H9 (cell line): ENCODE results near the gene FASTK. TPM values are rescaled to one million over a fixed set of nuclear protein-coding genes. Genes with fewer than 3 reads are reported as not detected.

Experiments
- DNase-seq: peaks from one replicate; pipeline ENCODE4 v3.0.0-alpha.2; 2017
- H2AFZ ChIP-seq: one replicate; pipeline ENCODE4 v1.6.1; 2013; ENCODE audit warnings: mild to moderate bottlenecking, low read length, control low read depth, moderate library complexity
- H2AK5ac ChIP-seq: 2 replicates; pipeline ENCODE4 v1.6.1; 2013; ENCODE audit warnings: low read length, control low read depth, mixed read lengths; ENCODE audit not compliant: insufficient read length
- H2BK120ac ChIP-seq: one replicate; pipeline ENCODE4 v1.6.1; 2013; ENCODE audit warnings: low read depth, mild to moderate bottlenecking, low read length, control low read depth, inconsistent platforms; ENCODE audit not compliant: poor library complexity, severe bottlenecking
- H2BK12ac ChIP-seq: 2 replicates; pipeline ENCODE4 v1.6.1; 2013; ENCODE audit warnings: low read length, control low read depth, mixed read lengths, low read depth; ENCODE audit not compliant: insufficient read length
- H2BK15ac ChIP-seq: 2 replicates; pipeline ENCODE4 v1.6.1; 2013; ENCODE audit warnings: low read depth, low read length, control low read depth
- H2BK20ac ChIP-seq: one replicate; pipeline ENCODE4 v1.6.1; 2013; ENCODE audit warnings: low read depth, mild to moderate bottlenecking, low read length, control low read depth, inconsistent platforms; ENCODE audit not compliant: poor library complexity, severe bottlenecking
- H2BK5ac ChIP-seq: 2 replicates; pipeline ENCODE4 v1.6.1; 2013; ENCODE audit warnings: low read length, control low read depth, mixed read lengths; ENCODE audit not compliant: insufficient read length
- H3K14ac ChIP-seq: 2 replicates; pipeline ENCODE4 v1.6.1; 2013; ENCODE audit warnings: low read length, control low read depth; ENCODE audit not compliant: insufficient read depth
- H3K18ac ChIP-seq: 2 replicates; pipeline ENCODE4 v1.6.1; 2013; ENCODE audit warnings: low read depth, mild to moderate bottlenecking, mixed read lengths, low read length, control low read depth; ENCODE audit not compliant: insufficient read length
- H3K23ac ChIP-seq: 2 replicates; pipeline ENCODE4 v1.6.1; 2013; ENCODE audit warnings: low read length, control low read depth, mixed read lengths, low read depth; ENCODE audit not compliant: insufficient read length
- H3K23me2 ChIP-seq: 2 replicates; pipeline ENCODE4 v1.6.1; 2013; ENCODE audit warnings: low read depth, mild to moderate bottlenecking, mixed read lengths, low read length, control low read depth; ENCODE audit not compliant: insufficient read length, poor library complexity, severe bottlenecking
- H3K27ac ChIP-seq: 2 replicates; pipeline ENCODE4 v1.5.1; 2013; ENCODE audit warnings: low read length, control low read depth, mixed read lengths, low read depth; ENCODE audit not compliant: insufficient read length
- H3K27me3 ChIP-seq: 2 replicates; pipeline ENCODE4 v1.6.1; 2013; ENCODE audit warnings: low read length, control low read depth, inconsistent platforms; ENCODE audit not compliant: insufficient read depth
- H3K4ac ChIP-seq: 2 replicates; pipeline ENCODE4 v1.6.1; 2013; ENCODE audit warnings: low read depth, mild to moderate bottlenecking, control low read depth, inconsistent platforms, low read length, moderate library complexity
- H3K4me1 ChIP-seq: 2 replicates; pipeline ENCODE4 v1.6.1; 2013; ENCODE audit warnings: low read length, control low read depth, inconsistent platforms; ENCODE audit not compliant: insufficient read depth
- H3K4me2 ChIP-seq: 2 replicates; pipeline ENCODE4 v1.6.1; 2013; ENCODE audit warnings: low read length, control low read depth, mixed read lengths; ENCODE audit not compliant: insufficient read length, insufficient read depth
- H3K56ac ChIP-seq: 2 replicates; pipeline ENCODE4 v1.6.1; 2013; ENCODE audit warnings: low read depth, mild to moderate bottlenecking, mixed read lengths, low read length, control low read depth; ENCODE audit not compliant: insufficient read length
- H3K79me1 ChIP-seq: 2 replicates; pipeline ENCODE4 v1.6.1; 2013; ENCODE audit warnings: low read depth, mild to moderate bottlenecking, moderate library complexity, low read length, control low read depth, inconsistent platforms; ENCODE audit not compliant: insufficient read depth, poor library complexity, severe bottlenecking
- H3K79me2 ChIP-seq: 2 replicates; pipeline ENCODE4 v1.6.1; 2013; ENCODE audit warnings: low read length, control low read depth, inconsistent platforms; ENCODE audit not compliant: insufficient read depth
- H3K9ac ChIP-seq: 2 replicates; pipeline ENCODE4 v1.6.1; 2013; ENCODE audit warnings: low read length, control low read depth, mixed read lengths; ENCODE audit not compliant: insufficient read length; ENCODE audit errors: extremely low read depth
- H3K9me3 ChIP-seq: one replicate; pipeline ENCODE4 v1.6.1; 2013; ENCODE audit warnings: low read depth, low read length, inconsistent platforms; ENCODE audit not compliant: control insufficient read depth
- H3T11ph ChIP-seq: one replicate; pipeline ENCODE4 v1.6.1; 2013; ENCODE audit warnings: mild to moderate bottlenecking, low read length, control low read depth, inconsistent platforms
- H4K20me1 ChIP-seq: one replicate; pipeline ENCODE4 v1.6.1; 2013; ENCODE audit not compliant: control insufficient read depth, insufficient read length, insufficient read depth
- H4K5ac ChIP-seq: 2 replicates; pipeline ENCODE4 v1.6.1; 2013; ENCODE audit warnings: low read depth, mild to moderate bottlenecking, mixed read lengths, low read length, control low read depth; ENCODE audit not compliant: insufficient read length
- H4K8ac ChIP-seq: replicated peaks from 2 replicates; pipeline ENCODE4 v1.6.1; 2013; ENCODE audit warnings: low read length, control low read depth, mixed read lengths, low read depth; ENCODE audit not compliant: insufficient read length
- H4K91ac ChIP-seq: 2 replicates; pipeline ENCODE4 v1.6.1; 2013; ENCODE audit warnings: low read depth, mild to moderate bottlenecking, moderate library complexity, mixed read lengths, low read length, control low read depth; ENCODE audit not compliant: insufficient read length
- H3K27ac Mint-ChIP-seq, 3 experiments: 2 replicates in 2 of 3; 3 replicates in 1 of 3; pipeline ENCODE4 v1.8.0; 2020 to 2021; ENCODE audit warnings: mixed read lengths in 3 of 3, mild to moderate bottlenecking in 1 of 3, moderate library complexity in 1 of 3
- H3K27me3 Mint-ChIP-seq: 2 replicates; pipeline ENCODE4 v1.8.0; 2021; ENCODE audit warnings: low read depth, mild to moderate bottlenecking, moderate library complexity, mixed read lengths
- H3K36me3 Mint-ChIP-seq, 3 experiments: 2 replicates in 2 of 3; 3 replicates in 1 of 3; pipeline ENCODE4 v1.8.0; 2020 to 2021; ENCODE audit warnings: low read depth in 3 of 3, mixed read lengths in 3 of 3; ENCODE audit not compliant: insufficient read depth in 1 of 3
- H3K4me1 Mint-ChIP-seq, 2 experiments: 2 replicates each; pipeline ENCODE4 v1.8.0; 2020; ENCODE audit warnings: mixed read lengths in 2 of 2
- H3K4me3 Mint-ChIP-seq, 2 experiments: 2 replicates in 1 of 2; 3 replicates in 1 of 2; pipeline ENCODE4 v1.8.0; 2020 to 2021; ENCODE audit warnings: mild to moderate bottlenecking in 2 of 2, mixed read lengths in 2 of 2, moderate library complexity in 1 of 2
- H3K9me3 Mint-ChIP-seq, 2 experiments: 2 replicates in 1 of 2; 3 replicates in 1 of 2; pipeline ENCODE4 v1.8.0; 2020; ENCODE audit warnings: mild to moderate bottlenecking in 2 of 2, mixed read lengths in 2 of 2, moderate library complexity in 1 of 2
- CTCF ChIP-seq: fragments of 200-600 bp; sonication (generic); conservative IDR thresholded peaks from 3 replicates; pipeline ENCODE4 v1.8.0; 2021; ENCODE audit warnings: antibody characterized with exemption, mild to moderate bottlenecking
- WGBS: extraction: QIAGEN DNeasy Blood & Tissue Kit; methylation state at CpG from one replicate; pipeline ENCODE4 v1.1.7; 2013; ENCODE audit warnings: missing lambda C conversion rate, low lambda C conversion rate, mixed read lengths; ENCODE audit not compliant: insufficient read length; ENCODE audit errors: extremely low coverage; 5-methylcytosine and 5-hydroxymethylcytosine counted together
- total RNA-seq: library from RNA; stranded (reverse); gene quantifications from 2 replicates; pipeline ENCODE4 v1.2.1, GENCODE V29; 2021

FASTK gene
- total RNA-seq, 1 experiment from 2014 or later: 57.8 TPM

GRCh38 chr7:151121380-151122170 is 41.0 kb upstream of the FASTK start:
- Histone ChIP-seq H4K8ac (no peak overlapping the region), H3K27ac (no peak overlapping the region), H2BK20ac (no peak overlapping the region), H3K4me2 (no peak overlapping the region), H3K23ac (no peak overlapping the region), H2BK12ac (no peak overlapping the region), H2AFZ (no peak overlapping the region), H3K56ac (no peak overlapping the region), H3K9ac (no peak overlapping the region), H3K14ac (no peak overlapping the region), H4K91ac (no peak overlapping the region), H4K5ac (no peak overlapping the region), H2BK5ac (no peak overlapping the region), H3K23me2 (peaks cover 7% of the 10 kb centered on the region), H3K4ac (no peak overlapping the region), H3K18ac (no peak overlapping the region), H3T11ph (no peak overlapping the region), H2BK15ac (no peak overlapping the region), H3K9me3 (no peaks in the 10 kb centered on the region), H2AK5ac (no peak overlapping the region), H3K4me1 (peaks cover 3% of the 10 kb centered on the region; the same call in 1 of the 2 replicates), H4K20me1 (no peaks in the 10 kb centered on the region), H3K79me2 (no peaks in the 10 kb centered on the region; the same call in 1 of the 2 replicates), H3K79me1 (no peaks in the 10 kb centered on the region), H2BK120ac (no peak overlapping the region), H3K27me3 (no peaks in the 10 kb centered on the region)
- Mint-ChIP-seq H3K4me3 (no peak overlapping the region; a peak in 1 of 5 replicates), H3K36me3 (peaks cover 33 to 60% (median 51%) of the 10 kb centered on the region in 3 experiments), H3K4me1 (peaks cover 19 to 20% of the 10 kb centered on the region in 2 experiments), H3K27ac (no peak overlapping the region), H3K27me3 (peaks cover 13% of the 10 kb centered on the region), H3K9me3 (no peaks in the 10 kb centered on the region)
- WGBS: no CpG with 5 or more reads among the region's 30 CpGs
- no peak for DNase-seq
- TF ChIP-seq CTCF: no peak
